ENCODE measurements around the gene CARD14.

DNA sequence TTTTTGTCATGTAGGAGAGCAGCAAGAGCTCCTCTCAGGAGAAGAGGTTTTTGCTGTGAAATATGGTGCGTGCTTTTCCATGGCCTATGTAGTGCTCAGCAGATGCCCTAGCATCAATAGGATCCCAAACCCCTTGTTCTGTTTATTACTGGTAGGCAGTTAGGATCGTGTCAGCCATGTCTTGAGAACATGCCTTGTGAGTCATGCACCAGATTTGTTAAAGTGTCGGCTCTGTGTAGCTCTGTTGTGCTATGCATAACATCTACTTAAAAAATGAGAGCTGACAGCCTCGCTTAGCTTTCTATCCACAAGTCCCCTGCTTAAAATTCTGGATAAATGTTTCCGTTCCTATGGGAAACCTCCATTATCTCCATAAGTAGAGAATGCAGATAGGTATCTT, 18.5 kb upstream of the CARD14 start:
- TF ChIP-seq, protein P1, sequence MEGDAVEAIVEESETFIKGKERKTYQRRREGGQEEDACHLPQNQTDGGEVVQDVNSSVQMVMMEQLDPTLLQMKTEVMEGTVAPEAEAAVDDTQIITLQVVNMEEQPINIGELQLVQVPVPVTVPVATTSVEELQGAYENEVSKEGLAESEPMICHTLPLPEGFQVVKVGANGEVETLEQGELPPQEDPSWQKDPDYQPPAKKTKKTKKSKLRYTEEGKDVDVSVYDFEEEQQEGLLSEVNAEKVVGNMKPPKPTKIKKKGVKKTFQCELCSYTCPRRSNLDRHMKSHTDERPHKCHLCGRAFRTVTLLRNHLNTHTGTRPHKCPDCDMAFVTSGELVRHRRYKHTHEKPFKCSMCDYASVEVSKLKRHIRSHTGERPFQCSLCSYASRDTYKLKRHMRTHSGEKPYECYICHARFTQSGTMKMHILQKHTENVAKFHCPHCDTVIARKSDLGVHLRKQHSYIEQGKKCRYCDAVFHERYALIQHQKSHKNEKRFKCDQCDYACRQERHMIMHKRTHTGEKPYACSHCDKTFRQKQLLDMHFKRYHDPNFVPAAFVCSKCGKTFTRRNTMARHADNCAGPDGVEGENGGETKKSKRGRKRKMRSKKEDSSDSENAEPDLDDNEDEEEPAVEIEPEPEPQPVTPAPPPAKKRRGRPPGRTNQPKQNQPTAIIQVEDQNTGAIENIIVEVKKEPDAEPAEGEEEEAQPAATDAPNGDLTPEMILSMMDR (IDR thresholded peaks at IDR 0.05; ENCODE audit: low read depth, low read length) = no peak
- TF ChIP-seq POLR2A (IDR thresholded peaks at IDR 0.05; ENCODE audit: extremely low read depth, insufficient read length) (no peak), MYC (IDR thresholded peaks at IDR 0.05; ENCODE audit: low read depth, low read length) (no peak)
- TF ChIP-seq, protein P2, sequence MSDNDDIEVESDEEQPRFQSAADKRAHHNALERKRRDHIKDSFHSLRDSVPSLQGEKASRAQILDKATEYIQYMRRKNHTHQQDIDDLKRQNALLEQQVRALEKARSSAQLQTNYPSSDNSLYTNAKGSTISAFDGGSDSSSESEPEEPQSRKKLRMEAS (IDR thresholded peaks at IDR 0.05; ENCODE audit: low read depth, low read length) = no peak

Measured in NB4 (cell line).